Raji (cell line): ENCODE measurements around the gene FAM163A.

ENCODE experiments used
- POLR2A ChIP-seq: IDR thresholded peaks from 2 replicates; pipeline ENCODE4 v1.6.1; 2011; ENCODE audit warnings: low read depth, low read length, control low read depth; ENCODE audit not compliant: insufficient read depth

The FAM163A gene

DNA sequence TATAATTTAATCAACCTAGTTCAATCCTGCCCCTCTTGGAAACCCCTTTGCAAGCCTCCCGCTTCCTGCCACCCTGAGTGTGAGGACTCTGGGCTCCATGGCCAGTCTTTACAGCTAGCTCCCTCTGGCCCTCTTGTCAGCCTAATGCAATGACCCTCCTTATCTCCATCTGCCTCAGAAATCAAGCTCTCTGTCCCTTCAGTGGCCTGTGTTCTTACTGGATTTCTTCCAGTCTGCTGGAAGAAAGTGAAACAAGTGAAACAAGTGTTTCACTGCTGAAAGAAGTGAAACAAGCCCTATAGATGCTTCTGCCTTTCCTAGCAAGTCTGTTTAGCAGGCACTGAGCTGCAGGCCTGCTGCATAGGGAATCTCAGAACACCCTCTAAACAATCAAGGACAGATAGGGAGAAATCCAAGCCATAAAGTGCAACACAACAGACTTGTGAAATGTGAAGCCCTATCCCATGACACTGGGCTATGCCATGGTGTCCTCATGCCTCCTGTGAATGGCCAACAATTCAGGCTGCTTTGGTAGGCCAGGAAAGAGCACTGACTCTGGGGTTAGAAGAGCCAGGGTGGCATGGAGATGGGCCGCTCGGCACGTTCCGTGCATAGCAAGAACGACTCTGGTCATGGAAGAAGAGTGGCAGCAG lies 55.9 kb downstream of the FAM163A start:
- no peak for TF ChIP-seq POLR2A

DNA sequence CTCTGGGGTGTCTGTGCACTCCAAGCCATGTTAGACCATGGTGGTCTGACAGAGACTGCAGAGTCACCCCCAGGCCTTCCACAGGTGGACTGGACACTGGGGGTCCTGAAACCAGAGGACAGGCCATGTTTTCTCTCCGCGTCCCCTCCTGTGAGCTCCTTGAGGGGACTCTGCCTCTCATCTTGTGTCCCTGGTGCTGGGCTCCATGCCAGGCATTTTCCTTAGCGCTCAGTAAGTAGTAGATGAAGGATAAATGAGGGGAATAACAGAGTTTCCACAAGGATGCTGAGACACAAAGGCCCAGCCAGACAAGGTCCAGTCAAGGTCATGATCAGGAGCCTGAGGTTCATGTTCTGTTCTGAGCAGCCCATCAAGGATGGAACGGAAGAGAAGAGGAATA lies 57.4 kb downstream of the FAM163A start:
- TF ChIP-seq POLR2A = no peak

DNA sequence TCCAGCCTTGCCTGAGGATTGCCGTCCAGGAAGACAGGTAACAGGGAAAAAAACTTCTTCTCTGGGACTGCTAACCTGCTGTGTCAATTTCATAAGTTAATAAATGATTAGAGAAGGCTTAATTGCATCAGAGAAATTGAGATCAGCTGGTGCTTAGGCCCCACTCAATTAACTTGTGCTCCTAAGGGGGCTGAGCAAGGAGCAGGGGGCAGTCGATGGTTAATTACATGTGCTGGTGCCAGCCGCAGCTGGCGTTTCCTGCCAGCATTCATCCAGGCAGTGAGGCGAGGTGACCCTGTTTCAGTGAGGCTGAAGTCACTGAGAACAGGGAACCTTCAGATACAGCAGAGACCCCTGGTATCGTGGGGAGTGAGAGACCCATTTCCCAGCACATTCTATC lies 60.0 kb downstream of the FAM163A start:
- no peak for TF ChIP-seq POLR2A

DNA sequence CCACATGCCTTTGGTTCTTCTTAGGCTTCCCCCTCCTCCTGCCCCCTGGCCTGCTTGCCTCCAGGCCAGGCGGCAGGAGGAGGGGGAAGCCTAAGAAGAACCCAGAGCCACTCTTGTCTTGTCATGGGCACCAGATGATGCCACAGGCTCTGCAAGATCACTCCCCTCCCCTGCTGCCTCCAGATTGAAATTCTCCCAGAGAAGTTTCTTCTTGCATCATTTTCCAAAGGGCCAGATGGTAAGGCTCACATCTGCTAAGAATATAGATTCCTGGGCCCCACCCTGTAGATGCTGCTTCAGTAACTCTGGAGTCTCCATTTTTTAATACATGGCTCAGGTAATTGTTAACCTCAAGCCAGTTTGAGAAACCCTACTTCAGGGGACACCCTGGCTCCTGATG lies 60.8 kb downstream of the FAM163A start:
- TF ChIP-seq POLR2A = no peak

DNA sequence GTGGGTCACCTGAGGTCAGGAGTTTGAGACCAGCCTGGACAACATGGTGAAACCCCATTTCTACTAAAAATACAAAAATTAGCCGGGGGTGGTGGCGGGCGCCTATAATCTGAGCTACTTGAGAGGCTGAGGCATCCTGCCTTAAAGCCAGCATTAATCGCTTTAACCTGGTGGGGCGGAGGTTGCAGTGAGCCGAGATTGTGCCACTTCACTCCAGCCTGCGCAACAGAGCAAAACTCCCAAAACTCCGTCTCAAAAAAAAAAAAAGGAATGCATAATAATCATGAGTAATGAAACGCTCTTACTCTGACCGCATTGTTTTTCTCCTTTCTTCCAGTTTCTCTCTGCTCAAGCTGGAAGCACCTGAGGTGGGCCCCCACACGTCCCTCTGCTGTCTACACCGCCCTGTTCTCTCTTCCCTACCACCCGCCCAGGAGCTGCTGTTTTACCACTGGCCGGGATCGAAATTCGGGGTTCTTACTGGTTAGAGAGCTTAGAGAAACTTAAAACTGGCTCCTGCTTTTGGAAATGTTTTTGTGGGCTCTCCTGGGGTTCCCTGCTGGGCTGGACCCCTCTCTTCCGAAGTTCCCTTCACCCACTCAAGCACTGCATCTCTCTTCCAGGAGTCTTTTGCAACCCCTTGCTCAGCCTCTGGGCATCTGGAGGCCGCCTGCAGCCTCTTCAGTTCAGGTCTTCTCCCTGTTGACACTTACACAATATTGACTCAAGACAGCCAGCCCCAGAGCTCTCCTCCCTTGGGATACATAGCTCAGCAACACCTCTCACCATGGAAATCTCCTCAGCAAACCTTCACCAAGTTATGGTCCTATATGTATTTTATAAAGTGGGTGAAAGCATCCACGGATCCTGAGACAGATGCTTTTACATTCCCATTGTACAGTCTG lies 62.5 kb downstream of the FAM163A start:
- TF ChIP-seq POLR2A = no peak

DNA sequence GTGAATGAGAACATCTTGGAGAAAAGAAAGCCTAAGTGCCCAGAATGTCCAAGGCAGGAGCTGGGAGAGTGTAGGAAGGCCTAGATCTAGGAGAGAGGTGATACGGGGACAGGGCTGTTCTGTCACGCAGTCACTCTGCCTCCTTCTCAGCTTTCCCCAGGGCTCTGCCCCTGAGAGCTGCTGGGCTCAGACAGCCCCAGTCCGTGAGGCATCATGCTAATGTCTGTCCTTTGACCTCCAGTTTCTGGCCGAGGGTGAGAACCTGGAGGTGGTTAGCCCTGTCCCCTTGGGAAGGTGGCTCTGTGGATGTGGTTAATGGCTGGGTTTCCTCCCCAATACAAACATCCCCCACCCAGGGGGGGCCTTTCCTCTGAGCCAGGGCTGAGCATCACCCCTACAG lies 63.2 kb downstream of the FAM163A start:
- TF ChIP-seq POLR2A = no peak

DNA sequence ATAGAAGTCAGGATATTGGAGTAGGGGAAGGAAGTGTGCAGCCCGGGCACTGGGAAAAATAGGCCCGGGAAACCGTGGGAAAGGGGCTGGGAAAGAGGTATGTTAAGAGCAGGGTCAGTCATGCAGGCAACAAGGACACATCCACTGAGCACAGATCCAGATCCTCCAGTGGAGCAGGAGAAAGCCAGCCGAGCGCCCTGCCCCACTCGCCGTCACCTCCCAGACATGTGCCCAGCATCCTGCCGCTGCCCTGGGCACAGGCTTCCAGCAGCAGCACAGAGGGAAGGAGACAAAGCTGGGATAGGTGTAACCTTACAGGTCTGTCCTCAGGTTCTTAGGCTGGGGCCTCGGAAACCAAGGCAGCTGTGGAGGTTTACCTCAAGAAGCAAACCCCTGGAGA lies 64.2 kb downstream of the FAM163A start:
- TF ChIP-seq POLR2A = no peak

DNA sequence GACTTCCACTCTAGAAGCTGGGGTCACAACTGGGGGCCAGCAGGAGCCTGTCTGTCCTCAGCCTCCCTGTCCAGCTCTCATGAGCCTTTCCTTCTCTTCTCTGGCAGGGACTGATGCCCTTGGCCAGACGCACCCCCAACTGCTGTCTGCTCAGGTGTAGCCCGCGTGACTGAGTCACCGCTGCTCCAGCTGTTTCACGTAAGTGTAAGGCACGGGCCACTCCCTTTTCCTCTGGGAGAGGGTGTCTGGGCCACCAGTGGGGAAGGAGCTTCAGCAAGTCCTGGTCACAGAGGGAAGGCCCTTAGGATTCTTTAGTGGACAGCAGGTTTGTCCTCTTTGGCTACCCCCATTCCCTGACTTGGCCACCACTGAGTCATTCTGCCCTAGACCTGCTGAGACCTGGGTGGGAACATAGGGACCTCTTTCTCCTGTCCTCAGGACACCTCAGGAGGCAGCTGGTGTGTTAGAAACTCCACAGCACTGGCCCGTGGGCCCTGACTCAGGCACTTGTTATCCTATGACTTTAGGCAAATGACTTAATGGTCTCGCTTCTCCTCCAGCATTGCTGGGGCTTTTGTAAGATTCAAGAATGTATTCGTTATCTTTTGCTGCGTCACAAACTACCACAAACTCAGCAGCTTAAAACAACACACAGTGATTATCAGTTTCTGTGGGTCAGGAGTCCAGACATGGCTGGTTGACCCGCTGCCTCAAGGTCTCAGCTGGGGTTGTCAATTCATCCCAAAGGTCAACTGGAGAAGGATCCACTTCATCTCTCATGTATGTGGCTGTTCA lies 64.8 kb downstream of the FAM163A start:
- TF ChIP-seq POLR2A = no peak

DNA sequence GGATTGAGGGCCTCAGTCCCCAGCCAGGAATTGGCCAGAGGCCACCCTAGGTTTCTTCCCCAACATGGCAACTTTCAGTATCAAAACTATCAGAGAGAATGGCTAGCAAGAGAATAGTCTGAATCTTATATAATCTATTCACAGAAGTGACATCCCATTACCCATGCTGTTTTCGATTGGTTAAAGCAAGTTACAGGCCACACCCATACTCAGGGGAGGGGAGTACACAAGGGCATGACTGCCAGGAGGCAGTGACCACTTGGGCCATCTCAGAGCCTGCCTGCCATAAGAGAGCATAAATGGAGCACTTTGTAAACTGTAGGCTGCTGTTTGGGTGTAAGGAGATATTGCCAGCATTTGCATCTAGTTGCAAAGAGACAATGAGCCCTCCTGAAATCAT lies 65.4 kb downstream of the FAM163A start:
- no peak for TF ChIP-seq POLR2A

DNA sequence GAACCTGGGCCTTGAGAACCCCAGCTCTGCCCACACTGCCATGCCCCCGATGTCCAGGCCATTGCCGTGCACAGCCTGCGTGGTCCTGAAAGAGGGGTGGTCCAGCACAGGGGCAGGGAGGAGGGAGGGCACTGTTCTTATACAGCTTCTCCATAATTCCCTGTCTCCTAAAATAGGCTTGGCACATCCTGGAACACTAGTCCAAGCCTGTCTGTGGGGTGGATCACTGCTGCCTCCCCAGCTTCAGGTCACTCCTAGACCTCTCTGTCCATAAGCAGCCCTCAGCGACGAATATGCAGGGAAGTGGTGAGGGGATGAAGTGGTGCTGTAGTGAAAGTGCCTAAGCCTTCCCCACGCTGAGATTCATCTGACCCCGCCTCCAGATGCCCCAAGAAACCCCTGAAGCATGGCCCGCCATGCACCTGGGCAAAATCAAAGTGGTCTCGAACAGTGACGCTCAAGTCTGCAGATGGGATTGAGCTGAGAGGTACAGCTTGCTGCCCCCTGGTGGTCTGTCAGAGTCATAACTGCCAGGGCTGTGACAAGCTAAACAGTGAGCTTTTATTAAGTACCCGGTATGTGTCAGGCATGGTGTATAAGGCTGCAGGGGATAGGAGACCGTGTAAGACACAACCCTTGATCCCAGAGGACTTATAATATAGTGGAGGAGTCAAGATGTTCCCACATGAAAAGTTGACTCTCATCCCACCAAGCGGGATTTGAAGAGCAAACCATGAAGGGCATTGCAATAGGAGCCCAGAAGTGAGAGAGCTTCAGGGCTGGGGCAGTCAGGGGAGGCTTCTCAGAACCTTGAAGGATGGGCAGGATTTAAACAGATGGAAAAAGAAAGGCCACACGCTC lies 66.6 kb downstream of the FAM163A start:
- TF ChIP-seq POLR2A = no peak

DNA sequence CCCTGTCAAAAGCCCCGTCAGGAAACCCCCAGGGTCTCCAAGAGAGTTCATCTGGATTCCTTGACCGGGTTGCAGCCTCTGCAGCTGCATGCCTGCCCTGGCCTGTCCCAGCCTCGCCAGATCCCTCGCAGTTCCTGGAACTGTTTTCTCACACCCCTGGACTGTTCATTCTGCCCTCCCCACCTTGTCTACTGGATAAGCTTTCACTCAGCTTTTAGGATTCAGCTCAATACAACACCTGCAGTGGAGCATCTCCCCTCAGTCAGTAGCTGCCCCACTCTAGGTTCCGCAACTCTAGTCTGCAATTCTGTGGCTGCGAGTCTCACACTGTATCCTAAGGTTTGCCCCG lies 67.2 kb downstream of the FAM163A start:
- no peak for TF ChIP-seq POLR2A

DNA sequence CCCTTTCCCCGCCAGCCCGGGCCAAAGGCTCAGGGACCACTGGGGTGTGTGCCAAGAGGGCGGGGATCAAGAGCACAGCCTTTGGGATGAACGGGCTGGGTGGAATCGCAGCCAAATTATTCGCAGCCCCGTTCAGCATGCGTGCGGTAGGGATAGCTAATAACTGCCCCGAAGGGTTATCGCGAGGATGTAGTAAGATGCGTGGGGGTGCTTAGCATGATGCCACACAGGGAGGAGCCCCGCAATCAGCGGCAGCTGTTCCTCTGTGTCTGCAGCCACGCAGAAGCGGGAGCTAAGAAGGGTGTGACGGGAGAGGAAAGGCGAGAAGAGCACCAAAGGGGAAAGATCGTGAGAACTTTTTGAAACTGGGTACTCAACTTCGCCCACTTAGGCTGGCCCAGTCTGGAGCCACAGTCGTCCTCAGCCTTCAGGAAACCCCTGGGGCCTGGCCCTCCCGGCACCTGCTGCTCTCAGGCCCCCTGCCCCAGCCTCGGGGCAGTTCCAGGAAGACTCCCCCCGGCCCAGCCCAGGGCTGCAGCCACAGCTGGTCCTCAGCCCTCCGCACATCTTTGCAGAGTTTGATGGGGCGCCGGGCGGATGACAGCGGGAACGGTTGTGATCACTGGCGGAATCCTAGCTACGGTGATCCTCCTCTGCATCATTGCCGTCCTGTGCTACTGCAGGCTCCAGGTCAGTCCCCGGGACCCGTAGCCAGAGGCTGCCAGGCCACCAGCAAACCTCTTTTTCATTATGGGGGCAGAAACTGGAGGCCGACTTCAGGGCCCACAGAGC lies 69.6 kb downstream of the FAM163A start:
- no peak for TF ChIP-seq POLR2A

DNA sequence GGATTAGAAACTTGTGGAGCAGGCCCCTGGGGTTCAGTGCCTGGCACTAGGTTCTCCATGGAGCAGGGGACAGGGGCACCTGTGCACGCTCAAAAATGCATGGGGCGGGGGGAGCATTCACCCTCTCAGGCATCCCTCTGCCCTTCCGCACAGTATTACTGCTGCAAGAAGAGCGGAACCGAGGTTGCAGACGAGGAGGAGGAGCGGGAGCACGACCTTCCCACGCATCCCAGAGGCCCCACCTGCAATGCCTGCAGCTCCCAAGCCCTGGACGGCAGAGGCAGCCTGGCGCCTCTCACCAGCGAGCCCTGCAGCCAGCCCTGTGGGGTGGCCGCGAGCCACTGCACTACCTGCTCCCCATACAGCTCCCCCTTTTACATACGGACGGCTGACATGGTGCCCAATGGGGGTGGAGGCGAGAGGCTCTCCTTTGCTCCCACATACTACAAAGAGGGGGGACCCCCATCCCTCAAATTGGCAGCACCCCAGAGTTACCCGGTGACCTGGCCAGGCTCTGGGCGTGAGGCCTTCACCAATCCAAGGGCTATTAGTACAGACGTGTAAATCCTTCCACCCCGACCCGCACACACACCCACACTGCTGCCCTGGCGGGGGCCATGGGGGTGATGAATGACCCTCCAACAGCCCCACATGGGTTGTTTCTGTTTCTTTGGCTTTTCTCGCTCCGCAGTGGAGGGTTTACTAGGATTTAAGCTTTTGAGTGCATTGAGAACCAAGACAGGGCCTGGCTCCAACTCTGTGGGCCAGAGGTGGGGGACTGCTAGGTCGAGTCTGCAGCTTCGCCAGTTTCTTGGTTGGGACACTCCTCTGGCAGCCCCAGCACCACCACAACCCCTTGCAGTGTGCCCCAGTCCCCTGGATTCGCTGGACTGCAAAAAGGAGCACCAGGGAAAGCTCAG lies 70.8 kb downstream of the FAM163A start:
- TF ChIP-seq POLR2A = no peak

DNA sequence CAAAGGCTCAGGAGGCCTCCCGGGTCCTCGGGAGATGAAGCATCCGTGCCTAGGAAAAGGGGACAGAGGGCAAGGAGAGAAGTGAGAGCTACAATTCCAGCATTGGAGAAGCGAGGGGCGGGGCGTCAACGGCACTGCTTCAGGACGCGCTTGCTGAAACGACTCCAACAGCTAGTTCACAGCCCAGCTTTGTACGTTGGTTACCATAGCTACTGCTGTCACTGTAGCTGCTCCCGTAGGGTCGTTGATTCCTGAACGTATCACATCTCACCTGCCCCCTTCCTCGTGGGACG lies 71.4 kb downstream of the FAM163A start:
- TF ChIP-seq POLR2A = no peak

DNA sequence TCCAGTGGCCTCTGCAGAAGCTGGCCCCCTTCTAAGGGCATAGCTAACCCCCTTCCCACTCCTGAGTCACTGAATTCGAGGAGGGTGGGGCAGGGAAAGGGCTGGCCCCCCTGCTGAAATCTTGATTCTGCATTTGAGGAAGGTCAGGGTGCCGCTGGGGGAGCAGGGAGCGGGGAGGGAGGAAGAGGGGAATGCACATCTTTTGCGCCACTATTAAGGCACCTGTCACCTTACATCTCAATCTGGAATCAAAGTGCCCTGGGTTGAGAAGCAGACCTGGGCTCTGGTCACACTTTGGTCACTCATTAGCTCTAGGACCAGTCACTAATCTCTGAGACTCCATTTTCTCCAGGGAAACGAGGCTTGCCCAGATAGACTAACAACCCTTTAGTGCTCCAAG lies 72.5 kb downstream of the FAM163A start:
- TF ChIP-seq POLR2A = no peak
